ENCODE data around the gene DNTT.

The DNTT gene

DNA sequence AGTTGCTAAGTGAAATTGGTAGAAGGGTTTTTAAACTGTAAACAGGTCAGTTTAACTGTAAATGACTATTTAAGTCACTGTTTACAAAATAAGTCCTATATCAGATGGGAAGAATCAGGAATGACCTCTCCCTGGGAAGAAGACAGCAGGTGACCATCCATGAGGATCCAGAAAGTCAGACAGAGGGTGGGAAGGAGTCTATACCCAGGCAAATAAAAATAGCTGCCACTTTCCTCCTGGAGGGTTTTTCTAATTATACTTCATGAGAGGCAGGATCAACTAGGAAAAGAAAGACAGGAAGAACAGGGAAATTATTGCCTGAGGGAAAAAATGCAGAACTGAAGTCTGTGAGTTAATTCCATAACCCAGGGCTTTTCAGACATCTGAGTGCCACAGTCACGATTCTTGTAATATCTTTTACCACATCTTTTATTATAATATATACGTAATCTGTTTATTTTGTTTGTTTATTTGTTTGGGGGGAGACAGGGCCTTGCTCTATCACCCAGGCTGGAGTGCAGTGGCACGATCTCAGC, 7.0 kb downstream of the DNTT start:
- Histone ChIP-seq H3K4me1 (ENCODE audit: insufficient read depth, poor library complexity, severe bottlenecking) (no peaks in the 10 kb centered on the region), H3K27ac (ENCODE audit: poor library complexity, severe bottlenecking) (no peak overlapping the region), H3K36me3 (ENCODE audit: low read depth) (no peaks in the 10 kb centered on the region), H3K4me3 (ENCODE audit: severe bottlenecking) (no peak overlapping the region), H3K27me3 (ENCODE audit: insufficient read depth, poor library complexity, severe bottlenecking) (no peaks in the 10 kb centered on the region), H3K9me3 (ENCODE audit: severe bottlenecking) (no peaks in the 10 kb centered on the region)
- no peak for ATAC-seq (ENCODE audit: low read depth)
- TF ChIP-seq, protein P1, sequence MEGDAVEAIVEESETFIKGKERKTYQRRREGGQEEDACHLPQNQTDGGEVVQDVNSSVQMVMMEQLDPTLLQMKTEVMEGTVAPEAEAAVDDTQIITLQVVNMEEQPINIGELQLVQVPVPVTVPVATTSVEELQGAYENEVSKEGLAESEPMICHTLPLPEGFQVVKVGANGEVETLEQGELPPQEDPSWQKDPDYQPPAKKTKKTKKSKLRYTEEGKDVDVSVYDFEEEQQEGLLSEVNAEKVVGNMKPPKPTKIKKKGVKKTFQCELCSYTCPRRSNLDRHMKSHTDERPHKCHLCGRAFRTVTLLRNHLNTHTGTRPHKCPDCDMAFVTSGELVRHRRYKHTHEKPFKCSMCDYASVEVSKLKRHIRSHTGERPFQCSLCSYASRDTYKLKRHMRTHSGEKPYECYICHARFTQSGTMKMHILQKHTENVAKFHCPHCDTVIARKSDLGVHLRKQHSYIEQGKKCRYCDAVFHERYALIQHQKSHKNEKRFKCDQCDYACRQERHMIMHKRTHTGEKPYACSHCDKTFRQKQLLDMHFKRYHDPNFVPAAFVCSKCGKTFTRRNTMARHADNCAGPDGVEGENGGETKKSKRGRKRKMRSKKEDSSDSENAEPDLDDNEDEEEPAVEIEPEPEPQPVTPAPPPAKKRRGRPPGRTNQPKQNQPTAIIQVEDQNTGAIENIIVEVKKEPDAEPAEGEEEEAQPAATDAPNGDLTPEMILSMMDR (IDR thresholded peaks at IDR 0.05; ENCODE audit: poor library complexity, severe bottlenecking): no peak
- DNase-seq (ENCODE audit: low spot score): no peak

DNA sequence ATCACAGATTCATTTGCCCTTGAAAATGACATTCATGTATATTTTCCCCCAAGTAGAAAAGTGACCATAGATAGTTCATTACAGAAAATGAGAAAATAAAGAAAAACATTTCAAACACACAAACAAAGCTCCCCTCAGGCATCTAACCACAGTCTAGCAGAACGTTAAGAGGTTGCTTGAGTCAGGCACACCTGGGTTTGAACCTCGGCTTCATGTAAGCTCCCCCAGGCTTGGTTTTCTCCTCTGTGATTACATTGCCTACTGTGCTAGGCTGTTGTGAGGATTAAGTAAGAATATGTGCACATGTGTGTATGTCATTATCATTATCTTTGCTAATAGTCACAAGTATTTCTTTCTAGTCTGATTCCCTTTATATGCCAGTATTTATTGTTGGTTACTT, 9.1 kb downstream of the DNTT start:
- ATAC-seq (ENCODE audit: low read depth): 0 out of 3 replicates have a peak, but pooled peaks have one; percentile 10
- no peak for DNase-seq (ENCODE audit: low spot score)
- Histone ChIP-seq H3K9me3 (ENCODE audit: severe bottlenecking) (no peaks in the 10 kb centered on the region), H3K27me3 (ENCODE audit: insufficient read depth, poor library complexity, severe bottlenecking) (no peaks in the 10 kb centered on the region), H3K27ac (ENCODE audit: poor library complexity, severe bottlenecking) (no peak overlapping the region), H3K4me1 (ENCODE audit: insufficient read depth, poor library complexity, severe bottlenecking) (no peaks in the 10 kb centered on the region), H3K4me3 (ENCODE audit: severe bottlenecking) (no peak overlapping the region), H3K36me3 (ENCODE audit: low read depth) (no peaks in the 10 kb centered on the region)
- TF ChIP-seq, protein P1 (IDR thresholded peaks at IDR 0.05; ENCODE audit: poor library complexity, severe bottlenecking): no peak

DNA sequence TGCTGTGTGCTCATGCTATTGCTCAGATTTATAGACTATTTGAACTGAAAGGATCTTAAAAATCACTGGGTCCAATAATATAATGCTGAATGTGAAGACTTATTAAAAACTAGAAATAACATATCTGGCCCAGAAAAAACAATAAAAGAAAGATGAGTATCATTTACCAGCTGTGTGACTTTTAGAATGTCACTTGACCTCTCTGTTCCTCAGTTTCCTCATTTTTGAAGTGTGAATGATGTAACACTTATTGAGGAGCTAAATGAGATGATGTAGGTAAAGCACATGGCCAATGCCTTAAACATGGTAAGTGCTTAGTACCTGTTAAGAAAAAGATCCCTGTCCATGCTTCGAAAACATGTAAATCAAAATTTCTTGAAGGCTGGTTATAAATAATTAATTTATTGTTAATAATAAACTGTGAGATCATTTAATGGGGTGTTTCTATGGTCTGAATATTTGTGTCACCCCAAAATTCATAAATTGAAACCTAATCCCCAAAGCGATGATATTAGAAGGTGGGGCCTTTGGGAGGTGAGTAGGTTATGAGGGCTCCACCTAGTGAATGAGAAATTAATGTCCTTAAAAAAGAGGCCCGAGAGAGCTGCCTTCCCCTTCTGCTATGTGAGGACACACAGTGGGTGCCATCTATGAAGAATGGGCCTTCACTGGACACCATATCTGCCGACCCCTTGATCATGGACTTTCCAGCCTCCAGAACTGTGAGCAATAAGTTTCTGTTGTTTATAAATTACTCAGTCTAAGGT, 13.0 kb downstream of the DNTT start:
- H3K4me1 ChIP-seq (ENCODE audit: insufficient read depth, poor library complexity, severe bottlenecking): no peaks in the 10 kb centered on the region
- ATAC-seq (ENCODE audit: low read depth): no peak
- no peak overlapping the region for H3K4me3 ChIP-seq (ENCODE audit: severe bottlenecking)
- H3K9me3 ChIP-seq (ENCODE audit: severe bottlenecking): no peaks in the 10 kb centered on the region
- H3K36me3 ChIP-seq (ENCODE audit: low read depth): no peaks in the 10 kb centered on the region
- TF ChIP-seq, protein P1 (IDR thresholded peaks at IDR 0.05; ENCODE audit: poor library complexity, severe bottlenecking): peak; percentile 9
- H3K27me3 ChIP-seq (ENCODE audit: insufficient read depth, poor library complexity, severe bottlenecking): peaks cover 4% of the 10 kb centered on the region
- no peak for DNase-seq (ENCODE audit: low spot score)
- no peak overlapping the region for H3K27ac ChIP-seq (ENCODE audit: poor library complexity, severe bottlenecking)

DNA sequence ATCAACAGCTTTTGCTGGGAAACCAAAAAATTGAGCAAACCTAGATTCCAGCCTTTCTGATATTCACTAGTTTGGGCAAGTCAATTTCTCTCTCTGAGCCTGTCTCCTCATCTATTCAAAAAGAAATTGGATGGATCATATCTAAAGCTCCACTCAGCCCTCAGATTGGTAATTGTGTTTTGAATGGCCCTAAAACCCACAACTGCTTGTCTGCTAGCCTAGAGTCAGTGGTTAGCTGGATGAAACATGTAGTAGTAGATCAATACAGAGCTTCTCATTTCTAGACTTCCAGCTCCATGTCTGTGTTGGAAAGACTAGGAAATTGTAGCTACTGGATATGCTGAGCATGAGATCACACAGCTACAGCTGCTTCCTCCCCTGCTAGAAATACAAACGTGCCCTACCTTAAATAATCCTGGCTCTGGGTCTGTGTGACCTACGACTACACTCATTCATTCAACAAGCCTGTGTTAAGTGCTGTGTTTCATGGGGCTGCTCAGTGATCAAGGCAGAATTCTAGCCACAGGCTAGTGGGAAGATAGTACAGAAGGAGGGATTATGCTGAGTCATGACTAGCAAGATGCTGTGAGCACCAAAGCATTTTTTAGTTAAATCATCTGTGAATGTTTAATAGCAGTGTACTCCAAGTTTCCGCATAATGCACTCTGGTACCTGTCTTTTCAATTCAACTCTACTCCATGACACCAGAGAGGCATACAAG, 15.7 kb downstream of the DNTT start:
- Histone ChIP-seq H3K9me3 (ENCODE audit: severe bottlenecking) (no peaks in the 10 kb centered on the region), H3K4me3 (ENCODE audit: severe bottlenecking) (no peak overlapping the region), H3K27me3 (ENCODE audit: insufficient read depth, poor library complexity, severe bottlenecking) (peaks cover 12% of the 10 kb centered on the region), H3K27ac (ENCODE audit: poor library complexity, severe bottlenecking) (no peak overlapping the region), H3K4me1 (ENCODE audit: insufficient read depth, poor library complexity, severe bottlenecking) (no peaks in the 10 kb centered on the region), H3K36me3 (ENCODE audit: low read depth) (no peaks in the 10 kb centered on the region)
- DNase-seq (ENCODE audit: low spot score) (no peak), ATAC-seq (ENCODE audit: low read depth) (no peak)
- TF ChIP-seq, protein P1 (IDR thresholded peaks at IDR 0.05; ENCODE audit: poor library complexity, severe bottlenecking): no peak
